ENCODE measurements around the gene DHX16. TPM values are rescaled to one million over a fixed set of nuclear protein-coding genes. Genes with fewer than 3 reads are reported as not detected.

The DHX16 gene
- total and polyA plus RNA-seq, 9 of the 15 experiments (the other 6 are each of a cell fraction or from before 2014, with no cell fraction given) = 14.6 to 66.1 (median 47.5) TPM

GRCh38 chr6:30719791-30720737 lies 47.3 kb upstream of the DHX16 start, which contains the start of gene TUBB (continued):
- TF ChIP-seq CCNT2 (IDR thresholded peaks at IDR 0.05; ENCODE audit: borderline replicate concordance, extremely low read depth, insufficient read length, low read depth, low read length) (peak; percentile 62), NEUROD1 (IDR thresholded peaks at IDR 0.05; ENCODE audit: borderline replicate concordance, low read depth, low read length, partially characterized antibody) (peak; percentile 83), HMGXB4 (CRISPR knock-in tag; IDR thresholded peaks at IDR 0.05) (peak; percentile 19; the same call in 1 of the 2 replicates), RBBP5 (IDR thresholded peaks at IDR 0.05; ENCODE audit: borderline replicate concordance, insufficient read depth, low read length, poor library complexity, severe bottlenecking) (peak; percentile 34), FOXA1 (IDR thresholded peaks at IDR 0.05; ENCODE audit: borderline replicate concordance) (no peak), FUS (optimal IDR thresholded peaks at IDR 0.05; ENCODE audit: low read depth, low read length) (no peak), DACH1 (IDR thresholded peaks at IDR 0.05; ENCODE audit: partially characterized antibody) (no peak), ZBTB26 (CRISPR knock-in tag; IDR thresholded peaks at IDR 0.05) (peak; percentile 30; the same call in 1 of the 2 replicates), ZFPM2 (CRISPR knock-in tag; IDR thresholded peaks at IDR 0.05) (0 out of 2 replicates have a peak, but pooled peaks have one; percentile 65), ELK1 (CRISPR knock-in tag; IDR thresholded peaks at IDR 0.05) (no peak), AFF1 (IDR thresholded peaks at IDR 0.05; ENCODE audit: low read depth in 1 of 2, partially characterized antibody in 2 of 2) (peak; percentile 53 to 83), SRSF9 (IDR thresholded peaks at IDR 0.05; ENCODE audit: borderline replicate concordance, low read depth, low read length) (no peak), SMAD2 (IDR thresholded peaks at IDR 0.05; ENCODE audit: low read depth, low read length) (no peak), FOXJ3 (CRISPR knock-in tag; IDR thresholded peaks at IDR 0.05) (no peak)

Data from K562 (cell line).